ENCODE results near the gene KCNN4.

KCNN4 gene

DNA sequence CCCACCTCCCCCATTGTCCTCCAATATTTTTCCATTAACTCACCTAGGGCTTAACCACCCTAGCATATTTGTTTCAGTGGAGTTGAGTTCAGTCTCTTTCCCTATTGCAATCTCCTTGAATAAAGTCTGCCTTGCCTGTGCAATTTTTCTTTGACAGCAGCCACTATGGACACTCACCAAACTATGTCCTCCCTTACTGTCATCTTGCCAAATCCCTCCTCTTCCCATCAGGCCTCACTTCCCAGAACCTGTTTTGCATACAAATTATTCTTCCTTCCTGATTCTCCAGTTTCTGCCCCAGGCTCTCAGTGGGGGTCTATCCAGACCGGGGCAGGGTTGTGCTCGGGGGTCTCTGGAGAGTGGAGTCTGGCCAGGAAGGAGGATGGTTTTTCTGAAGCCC is 23.7 kb upstream of the KCNN4 start:
- TF ChIP-seq, protein P1, sequence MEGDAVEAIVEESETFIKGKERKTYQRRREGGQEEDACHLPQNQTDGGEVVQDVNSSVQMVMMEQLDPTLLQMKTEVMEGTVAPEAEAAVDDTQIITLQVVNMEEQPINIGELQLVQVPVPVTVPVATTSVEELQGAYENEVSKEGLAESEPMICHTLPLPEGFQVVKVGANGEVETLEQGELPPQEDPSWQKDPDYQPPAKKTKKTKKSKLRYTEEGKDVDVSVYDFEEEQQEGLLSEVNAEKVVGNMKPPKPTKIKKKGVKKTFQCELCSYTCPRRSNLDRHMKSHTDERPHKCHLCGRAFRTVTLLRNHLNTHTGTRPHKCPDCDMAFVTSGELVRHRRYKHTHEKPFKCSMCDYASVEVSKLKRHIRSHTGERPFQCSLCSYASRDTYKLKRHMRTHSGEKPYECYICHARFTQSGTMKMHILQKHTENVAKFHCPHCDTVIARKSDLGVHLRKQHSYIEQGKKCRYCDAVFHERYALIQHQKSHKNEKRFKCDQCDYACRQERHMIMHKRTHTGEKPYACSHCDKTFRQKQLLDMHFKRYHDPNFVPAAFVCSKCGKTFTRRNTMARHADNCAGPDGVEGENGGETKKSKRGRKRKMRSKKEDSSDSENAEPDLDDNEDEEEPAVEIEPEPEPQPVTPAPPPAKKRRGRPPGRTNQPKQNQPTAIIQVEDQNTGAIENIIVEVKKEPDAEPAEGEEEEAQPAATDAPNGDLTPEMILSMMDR (IDR thresholded peaks at IDR 0.05): no peak
- TF ChIP-seq ZFX (IDR thresholded peaks at IDR 0.05; ENCODE audit: borderline replicate concordance): no peak
- H3K27ac ChIP-seq: no peak overlapping the region

DNA sequence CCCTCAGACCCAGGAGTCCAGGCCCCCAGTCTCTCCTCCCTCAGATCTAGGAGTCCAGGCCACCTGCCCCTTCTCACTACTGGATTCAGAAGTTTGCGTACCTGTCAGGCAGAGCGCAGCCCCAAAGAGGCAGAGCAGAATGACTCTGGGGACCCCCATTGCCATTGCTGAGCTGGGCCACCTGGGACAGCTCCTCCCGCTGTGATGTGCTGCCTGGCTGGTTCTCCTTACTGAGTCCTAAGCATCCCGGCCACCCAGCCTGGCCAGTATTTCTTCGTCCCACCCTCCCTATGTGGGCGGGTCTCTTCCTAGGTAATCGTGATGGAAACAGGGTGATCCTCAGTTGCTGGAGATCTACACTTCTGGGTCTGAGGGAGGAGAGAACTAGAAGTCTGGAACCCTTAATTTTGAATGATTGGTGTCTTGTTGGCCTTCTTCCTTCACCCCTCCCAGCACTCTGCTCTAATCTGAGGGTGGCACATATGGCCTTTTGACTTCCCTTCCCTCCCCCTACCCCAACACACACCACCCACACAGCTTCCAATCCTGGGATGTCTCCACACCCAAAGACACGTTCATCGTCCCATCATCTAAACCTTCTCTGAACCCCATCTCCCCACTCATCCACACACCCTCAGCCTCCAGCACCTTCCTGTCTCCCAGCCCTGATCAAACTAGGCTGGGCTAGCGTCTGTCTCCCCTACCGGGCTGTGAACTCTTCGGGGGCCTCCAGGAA is 21.6 kb upstream of the KCNN4 start, which contains the start of gene LYPD5:
Gene LYPD5 (minus strand): TSS at position 232 of the 736 bp plus-strand sequence. CDS start 67 bp downstream, at position 165.
- H3K27ac ChIP-seq: no peak within 1 kb of the TSS
- TF ChIP-seq, protein P1 (IDR thresholded peaks at IDR 0.05): no peak
- no peak for TF ChIP-seq ZFX (IDR thresholded peaks at IDR 0.05; ENCODE audit: borderline replicate concordance)

DNA sequence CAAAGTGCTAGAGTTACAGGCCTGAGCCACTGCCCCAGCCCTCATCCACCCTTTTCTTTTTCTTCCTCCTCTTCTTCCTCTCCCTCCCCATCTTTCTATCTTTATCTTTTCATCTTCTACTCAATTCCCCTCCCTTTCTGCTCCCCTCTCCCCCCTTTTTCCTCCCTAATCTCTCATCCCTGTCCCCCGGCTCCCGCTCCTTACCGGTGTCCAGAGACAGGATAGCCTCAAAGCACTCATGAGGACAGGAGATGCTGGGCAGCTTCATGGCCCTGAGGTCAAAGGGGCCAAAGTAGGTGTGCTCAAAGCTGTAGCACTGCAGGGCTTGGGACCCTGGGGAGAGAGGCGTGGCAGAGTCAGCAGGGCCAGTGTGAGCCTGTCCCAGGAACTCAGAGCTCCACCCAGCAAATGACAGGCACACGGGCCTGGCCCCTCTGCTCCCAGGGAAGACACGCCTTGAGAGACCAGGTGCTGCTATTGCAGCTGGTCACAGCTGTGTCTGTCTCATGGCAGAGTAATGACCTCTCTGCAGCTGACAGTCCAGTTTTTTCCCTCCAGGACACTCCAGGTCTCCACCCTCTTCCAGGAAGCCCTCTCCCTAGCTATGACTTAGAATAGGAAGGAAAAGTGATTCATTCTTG is 18.8 kb upstream of the KCNN4 start:
- no peak overlapping the region for H3K27ac ChIP-seq
- TF ChIP-seq, protein P1 (IDR thresholded peaks at IDR 0.05): no peak
- TF ChIP-seq ZFX (IDR thresholded peaks at IDR 0.05; ENCODE audit: borderline replicate concordance): no peak

DNA sequence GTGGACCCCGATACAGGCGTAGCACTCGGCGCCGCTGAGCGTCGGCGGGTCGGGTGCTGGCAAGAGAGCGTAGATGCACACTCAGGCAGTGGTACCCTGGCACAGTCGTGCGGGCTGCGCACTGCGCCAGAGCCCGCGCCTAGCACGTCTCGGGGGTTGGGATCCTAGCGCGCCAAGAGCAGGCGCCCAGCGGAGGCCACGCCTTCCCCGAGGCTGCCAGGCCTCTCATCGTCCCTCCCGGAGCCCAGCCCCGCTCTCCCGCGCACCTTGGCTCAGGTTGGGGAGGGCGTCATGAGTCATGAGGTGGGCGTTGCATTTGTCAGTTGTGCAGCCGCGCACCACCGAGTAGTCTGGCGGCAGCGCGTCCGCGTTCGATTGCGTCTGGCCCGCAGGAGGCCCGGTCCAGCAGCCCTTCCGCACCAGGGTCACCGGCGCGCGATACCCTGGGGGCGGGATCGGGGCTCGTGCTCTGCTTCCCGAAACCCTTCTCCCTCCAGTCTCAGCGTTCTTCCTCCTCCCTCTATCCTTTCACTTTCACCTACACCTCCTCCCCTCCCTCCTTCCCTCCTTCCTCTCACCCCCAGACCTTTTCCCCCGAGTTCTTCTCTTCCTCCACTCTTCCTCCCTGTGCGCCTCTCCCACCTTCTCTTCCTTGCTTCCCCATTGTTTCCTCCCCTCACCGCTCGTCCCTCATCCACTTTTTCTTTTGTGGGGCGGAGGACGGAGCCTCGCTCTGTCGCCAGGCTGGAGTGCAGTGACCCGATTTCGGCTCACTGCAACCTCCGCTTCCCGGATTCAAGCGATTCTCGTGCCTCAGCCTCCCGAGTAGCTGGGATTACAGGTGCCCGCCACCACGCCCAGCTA is 18.0 kb upstream of the KCNN4 start:
- no peak for TF ChIP-seq ZFX (IDR thresholded peaks at IDR 0.05; ENCODE audit: borderline replicate concordance)
- TF ChIP-seq, protein P1 (IDR thresholded peaks at IDR 0.05): no peak
- peak overlapping the region; percentile 42 for H3K27ac ChIP-seq

DNA sequence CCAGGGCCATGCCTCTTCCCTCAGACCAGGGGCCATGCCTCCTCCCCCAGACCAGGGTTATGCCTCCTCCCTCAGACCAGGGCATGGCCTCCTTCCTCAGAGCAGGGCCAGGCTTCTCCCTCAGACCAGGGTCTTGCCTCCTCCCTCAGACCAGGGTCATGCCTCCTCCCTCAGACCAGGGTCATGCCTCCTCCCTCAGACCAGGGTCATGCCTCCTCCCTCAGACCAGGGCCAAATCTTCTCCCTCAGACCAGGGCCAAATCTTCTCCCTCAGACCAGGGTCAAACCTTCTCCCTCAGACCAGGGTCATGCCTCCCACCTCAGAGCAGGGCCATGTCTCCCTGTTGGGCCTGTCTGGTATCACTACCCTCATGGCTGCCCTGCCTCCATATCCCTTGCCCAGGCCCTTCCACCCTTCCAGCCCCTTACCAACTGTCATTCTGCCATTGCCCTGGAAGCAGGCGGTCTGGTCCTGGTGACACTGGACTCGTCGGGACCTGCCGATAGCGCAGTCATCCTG is 17.3 kb upstream of the KCNN4 start:
- TF ChIP-seq, protein P1 (IDR thresholded peaks at IDR 0.05): no peak
- TF ChIP-seq ZFX (IDR thresholded peaks at IDR 0.05; ENCODE audit: borderline replicate concordance): no peak
- H3K27ac ChIP-seq: peak overlapping the region; percentile 42

DNA sequence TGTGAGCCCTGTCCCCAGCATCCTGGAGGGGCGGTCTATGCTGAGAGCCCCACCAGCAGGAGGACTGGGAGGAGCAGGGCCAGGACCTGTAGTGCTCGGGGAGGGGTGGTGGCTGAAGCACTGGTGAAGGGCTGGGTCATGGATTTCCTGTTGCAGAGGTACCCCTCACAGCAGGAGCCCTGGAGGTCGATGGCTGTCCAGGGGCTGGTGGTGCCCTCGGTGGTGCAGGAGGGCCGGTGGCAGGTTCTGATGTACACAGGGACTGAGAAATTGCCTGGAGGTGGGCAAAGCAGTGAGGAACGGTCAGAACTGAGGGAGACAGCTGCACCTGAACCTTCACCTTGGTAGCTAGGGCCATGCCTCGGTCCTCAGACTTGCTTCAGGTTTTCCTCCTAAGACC is 16.8 kb upstream of the KCNN4 start:
- no peak overlapping the region for H3K27ac ChIP-seq
- TF ChIP-seq, protein P1 (IDR thresholded peaks at IDR 0.05): no peak
- TF ChIP-seq ZFX (IDR thresholded peaks at IDR 0.05; ENCODE audit: borderline replicate concordance): no peak

Data from 22Rv1 (cell line).